ENCODE data around the gene TNFRSF11A. TPM values are rescaled to one million over a fixed set of nuclear protein-coding genes. Genes with fewer than 3 reads are reported as not detected.

Gene TNFRSF11A
- total RNA-seq, 1 donor = under 0.01 TPM

DNA sequence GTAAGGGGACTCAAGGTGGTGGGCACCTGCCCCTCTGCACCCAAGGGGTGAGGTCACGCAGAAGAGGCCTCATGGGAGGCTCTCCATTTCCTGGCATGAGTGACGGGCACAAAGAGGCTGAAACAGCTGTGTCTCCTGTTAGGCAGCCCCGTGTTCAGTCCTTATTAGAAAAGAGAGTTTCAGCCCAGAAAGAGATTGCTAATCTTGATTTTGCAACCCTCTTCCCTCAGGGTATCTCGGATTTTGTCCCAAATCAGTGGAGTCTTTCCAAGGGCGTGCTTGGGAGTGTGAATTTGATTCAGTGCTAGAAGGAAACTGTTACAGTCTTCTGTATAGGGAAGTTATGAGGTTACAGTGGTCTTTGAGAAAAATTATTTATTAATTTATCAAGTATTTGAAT lies 10.4 kb downstream of the TNFRSF11A start:
- H3K4me2 ChIP-seq (ENCODE audit: insufficient read depth, low read length) = no peak overlapping the region
- H3K27me3 ChIP-seq (ENCODE audit: insufficient read depth, low read length) = no peaks in the 10 kb centered on the region
- H2AFZ ChIP-seq (ENCODE audit: low read length) = no peak overlapping the region
- H4K20me1 ChIP-seq (ENCODE audit: insufficient read depth, low read length) = no peaks in the 10 kb centered on the region
- H3K9me3 ChIP-seq (ENCODE audit: low read depth, low read length) = no peaks in the 10 kb centered on the region
- peaks cover 37% of the 10 kb centered on the region for H3K4me1 ChIP-seq (ENCODE audit: insufficient read depth, low read length)
- no peak for DNase-seq (ENCODE audit: insufficient read length, low spot score, missing footprints)
- no peaks in the 10 kb centered on the region for H3K36me3 ChIP-seq (ENCODE audit: insufficient read depth, low read length)
- TF ChIP-seq CTCF (IDR thresholded peaks at IDR 0.05; ENCODE audit: extremely low read depth, low read depth, low read length) = no peak
- no peaks in the 10 kb centered on the region for H3K79me2 ChIP-seq (ENCODE audit: insufficient read depth, low read length)
- H3K27ac ChIP-seq (ENCODE audit: low read depth, low read length) = no peak overlapping the region
- no peak overlapping the region for H3K4me3 ChIP-seq (ENCODE audit: insufficient read depth, low read length)

DNA sequence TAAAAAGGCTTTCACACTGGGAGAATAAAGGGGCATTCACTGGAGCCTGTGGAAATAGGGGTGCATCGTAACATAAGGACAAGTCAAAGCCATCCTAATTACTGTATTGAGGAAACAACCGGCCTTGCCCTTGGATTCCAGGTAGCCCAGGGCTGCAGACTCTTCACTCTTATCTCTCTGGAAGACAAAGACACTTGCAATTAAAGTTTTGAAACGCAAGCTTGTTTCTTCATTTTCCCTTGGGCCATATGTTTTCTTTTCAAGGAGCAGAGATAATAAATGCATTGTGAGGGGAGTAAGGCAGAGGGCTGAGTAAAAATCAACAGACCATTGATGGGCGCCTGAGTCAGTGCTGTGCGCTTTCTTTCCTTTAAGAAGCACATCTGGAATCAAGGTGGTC lies 11.5 kb downstream of the TNFRSF11A start:
- peaks cover 29% of the 10 kb centered on the region for H3K4me1 ChIP-seq (ENCODE audit: insufficient read depth, low read length)
- DNase-seq (ENCODE audit: insufficient read length, low spot score, missing footprints) = no peak
- H4K20me1 ChIP-seq (ENCODE audit: insufficient read depth, low read length) = no peaks in the 10 kb centered on the region
- no peaks in the 10 kb centered on the region for H3K36me3 ChIP-seq (ENCODE audit: insufficient read depth, low read length)
- H3K79me2 ChIP-seq (ENCODE audit: insufficient read depth, low read length) = no peaks in the 10 kb centered on the region
- no peaks in the 10 kb centered on the region for H3K27me3 ChIP-seq (ENCODE audit: insufficient read depth, low read length)
- H3K4me2 ChIP-seq (ENCODE audit: insufficient read depth, low read length) = no peak overlapping the region
- no peaks in the 10 kb centered on the region for H3K9me3 ChIP-seq (ENCODE audit: low read depth, low read length)
- H3K27ac ChIP-seq (ENCODE audit: low read depth, low read length) = no peak overlapping the region
- H3K4me3 ChIP-seq (ENCODE audit: insufficient read depth, low read length) = no peak overlapping the region
- TF ChIP-seq CTCF (IDR thresholded peaks at IDR 0.05; ENCODE audit: extremely low read depth, low read depth, low read length) = no peak
- H2AFZ ChIP-seq (ENCODE audit: low read length) = no peak overlapping the region

GRCh38 chr18:62337336-62337735 lies 12.2 kb downstream of the TNFRSF11A start:
- H4K20me1 ChIP-seq (ENCODE audit: insufficient read depth, low read length) = no peaks in the 10 kb centered on the region
- H3K4me1 ChIP-seq (ENCODE audit: insufficient read depth, low read length) = peaks cover 24% of the 10 kb centered on the region
- H3K27me3 ChIP-seq (ENCODE audit: insufficient read depth, low read length) = peaks cover under 1% of the 10 kb centered on the region
- no peak for TF ChIP-seq CTCF (IDR thresholded peaks at IDR 0.05; ENCODE audit: extremely low read depth, low read depth, low read length)
- no peaks in the 10 kb centered on the region for H3K79me2 ChIP-seq (ENCODE audit: insufficient read depth, low read length)
- no peaks in the 10 kb centered on the region for H3K36me3 ChIP-seq (ENCODE audit: insufficient read depth, low read length)
- H3K4me3 ChIP-seq (ENCODE audit: insufficient read depth, low read length) = no peak overlapping the region
- H2AFZ ChIP-seq (ENCODE audit: low read length) = no peak overlapping the region
- no peak overlapping the region for H3K27ac ChIP-seq (ENCODE audit: low read depth, low read length)
- no peak for DNase-seq (ENCODE audit: insufficient read length, low spot score, missing footprints)
- H3K9me3 ChIP-seq (ENCODE audit: low read depth, low read length) = no peaks in the 10 kb centered on the region
- H3K4me2 ChIP-seq (ENCODE audit: insufficient read depth, low read length) = no peak overlapping the region

- Histone ChIP-seq H3K27me3 (ENCODE audit: insufficient read depth, low read length) (peaks cover 11% of the 10 kb centered on the region), H3K27ac (ENCODE audit: low read depth, low read length) (no peak overlapping the region), H3K4me1 (ENCODE audit: insufficient read depth, low read length) (peaks cover 24% of the 10 kb centered on the region), H3K36me3 (ENCODE audit: insufficient read depth, low read length) (no peaks in the 10 kb centered on the region), H3K79me2 (ENCODE audit: insufficient read depth, low read length) (no peaks in the 10 kb centered on the region), H3K4me3 (ENCODE audit: insufficient read depth, low read length) (no peak overlapping the region), H2AFZ (ENCODE audit: low read length) (no peak overlapping the region), H4K20me1 (ENCODE audit: insufficient read depth, low read length) (no peaks in the 10 kb centered on the region), H3K9me3 (ENCODE audit: low read depth, low read length) (no peaks in the 10 kb centered on the region), H3K4me2 (ENCODE audit: insufficient read depth, low read length) (no peak overlapping the region)
- DNase-seq (ENCODE audit: insufficient read length, low spot score, missing footprints) = no peak
- TF ChIP-seq CTCF (IDR thresholded peaks at IDR 0.05; ENCODE audit: extremely low read depth, low read depth, low read length) = no peak
Observed at GRCh38 chr18:62338446-62339105, 13.5 kb downstream of the TNFRSF11A start.

Measured in osteoblast (primary cell).